HG03460 (cell line): Measurements from ENCODE around the gene SPATA33.
A peak's percentile ranks its signal among the peaks of the same experiment; 100 is the strongest.

Source experiments
- ATAC-seq: cut with Tn5 transposase; IDR thresholded peaks from one replicate; pipeline ENCODE4 v1.9.1; 2021; ENCODE audit not compliant: unreplicated experiment

The SPATA33 gene

GRCh38 chr16:89706518-89707260, 49.1 kb downstream of the SPATA33 start:
- no peak for ATAC-seq

- no peak for ATAC-seq
Observed at GRCh38 chr16:89707695-89708094, 50.1 kb downstream of the SPATA33 start.

DNA sequence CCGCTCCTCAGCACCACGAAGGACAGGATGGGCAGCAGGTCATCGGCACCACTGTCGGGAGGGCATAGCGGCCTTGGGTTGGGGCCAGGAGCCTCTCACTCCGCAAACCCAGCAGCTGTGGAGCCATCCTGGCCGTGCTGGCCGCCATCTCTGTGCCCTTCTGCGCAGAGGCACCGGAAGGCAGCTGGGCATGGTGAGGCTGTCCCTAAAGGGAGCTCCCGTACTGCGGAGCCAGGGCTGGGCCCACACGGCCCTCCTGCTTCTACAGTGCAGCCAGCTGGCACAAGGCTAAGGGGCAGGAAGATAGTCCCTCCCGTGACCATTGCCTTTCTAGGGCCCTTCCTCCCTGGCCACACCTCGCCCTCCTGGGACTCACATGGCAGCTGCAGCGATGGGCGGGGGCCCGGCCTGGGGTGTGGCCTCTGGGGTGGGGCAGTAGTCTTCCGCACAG, 50.9 kb downstream of the SPATA33 start:
- ATAC-seq = no peak

- no peak for ATAC-seq
Observed at GRCh38 chr16:89709166-89709565, 51.5 kb downstream of the SPATA33 start.

DNA sequence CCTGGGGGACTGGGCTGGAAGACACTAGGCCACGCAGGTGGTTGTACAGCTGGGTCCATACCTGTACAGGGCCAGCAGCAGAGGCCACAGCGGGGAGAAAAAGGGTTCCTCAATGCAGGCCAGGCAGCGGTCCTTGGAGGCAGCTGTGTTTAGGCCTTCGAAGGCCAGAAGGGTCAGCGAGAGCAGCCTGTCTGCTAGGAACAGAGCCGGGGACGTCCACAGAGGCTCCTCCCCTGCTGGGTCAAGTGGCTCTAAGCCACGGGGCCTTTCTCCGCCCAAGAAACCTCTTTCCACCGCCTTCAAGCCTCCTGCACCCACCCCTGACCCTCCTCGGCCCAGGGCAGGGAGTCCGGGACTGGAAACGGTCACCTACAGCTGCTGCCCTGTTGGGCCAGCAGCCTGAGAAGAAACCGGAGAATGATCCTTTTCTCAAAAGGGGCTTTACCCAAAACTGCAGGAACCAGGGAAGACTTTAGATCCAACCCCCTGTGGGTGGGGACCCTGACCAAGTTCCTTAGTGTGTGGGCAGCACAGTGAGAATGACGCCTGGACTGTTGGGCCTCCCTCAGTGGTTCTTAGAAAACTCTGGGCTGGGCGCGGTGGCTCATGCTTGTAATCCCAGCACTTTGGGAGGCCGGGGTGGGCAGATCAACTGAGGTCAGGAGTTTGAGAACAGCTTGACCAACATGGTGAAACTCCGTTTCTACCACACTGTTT, 52.2 kb downstream of the SPATA33 start:
- no peak for ATAC-seq

- no peak for ATAC-seq
Observed at GRCh38 chr16:89710709-89711564, 53.3 kb downstream of the SPATA33 start.

DNA sequence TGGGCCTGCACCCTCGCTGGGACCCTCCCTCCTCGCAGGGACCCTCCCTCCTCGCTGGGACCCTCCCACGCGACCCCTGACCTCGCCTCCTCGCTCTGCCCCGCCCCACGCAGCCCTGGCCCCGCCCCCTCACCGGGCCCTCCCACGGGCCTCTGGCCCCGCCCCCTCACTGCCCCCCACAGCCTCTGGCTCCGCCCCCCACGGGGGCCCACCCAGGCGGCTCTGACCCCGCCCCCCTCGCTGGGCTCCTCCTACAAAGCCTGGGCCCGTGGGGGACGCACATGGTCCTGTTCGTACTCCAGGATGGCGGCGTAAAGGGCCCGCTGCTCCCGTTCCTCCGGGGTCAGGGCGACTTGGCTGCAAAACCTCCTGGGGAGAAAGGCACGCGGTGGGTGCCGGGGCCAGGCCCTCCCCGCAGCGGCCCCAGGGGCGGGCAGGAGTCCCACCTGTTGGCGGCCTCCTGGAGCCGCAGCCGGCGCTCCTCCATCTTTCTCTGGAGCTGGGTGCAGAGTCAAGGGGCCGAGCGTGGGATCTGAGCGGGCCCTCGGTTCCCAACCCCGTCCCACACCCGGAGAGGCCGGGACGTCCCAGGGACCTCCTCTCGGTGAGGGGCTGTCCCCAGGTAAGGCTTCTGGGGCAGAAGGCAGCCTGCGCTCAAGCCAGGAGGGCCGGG, 54.1 kb downstream of the SPATA33 start:
- peak; percentile 58 for ATAC-seq

DNA sequence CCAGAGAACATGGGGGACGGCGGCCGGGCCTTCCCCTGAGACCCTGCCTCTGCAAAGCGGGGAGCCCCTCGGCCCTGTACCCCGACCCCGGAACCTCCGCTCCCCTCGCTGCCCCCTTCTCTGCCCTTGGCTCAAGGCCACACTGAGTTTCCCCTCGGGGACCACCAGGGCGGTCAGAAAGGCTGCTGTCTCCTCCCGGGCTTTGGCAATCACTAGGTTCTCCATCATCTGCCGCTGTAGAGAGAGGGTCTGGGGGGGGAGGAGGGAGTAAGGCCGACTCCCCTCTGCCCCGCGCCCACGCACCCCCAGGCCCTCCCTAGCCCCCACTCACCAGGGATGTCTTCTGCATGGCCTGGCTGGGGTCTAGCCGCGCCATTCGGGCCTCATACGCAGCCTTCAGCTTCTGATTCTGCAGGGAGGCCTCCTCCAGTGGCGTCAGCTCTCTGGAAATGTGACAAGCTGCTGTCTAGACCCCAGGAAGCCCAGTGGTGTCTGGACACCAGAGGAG, 54.7 kb downstream of the SPATA33 start:
- peak; percentile 22 for ATAC-seq

DNA sequence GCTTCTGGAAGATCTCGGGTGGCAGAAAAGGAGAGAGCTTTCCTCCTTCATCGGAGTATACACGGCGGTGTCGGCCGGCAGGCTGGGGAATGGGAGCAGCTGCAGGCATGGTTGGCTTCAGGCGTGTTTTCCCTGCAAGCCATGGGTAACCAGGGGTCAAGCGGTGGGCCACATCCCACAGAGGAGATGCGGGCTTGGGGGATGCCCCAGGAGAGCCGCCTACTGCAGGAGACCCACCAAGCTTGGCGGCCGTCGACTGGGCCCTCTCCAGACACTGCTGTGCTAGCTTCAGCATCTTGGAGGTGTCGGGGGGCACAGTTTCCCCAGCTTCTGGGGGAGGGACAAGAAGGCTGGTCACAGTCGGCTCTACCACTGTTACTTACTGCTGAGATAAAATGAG, 58.9 kb downstream of the SPATA33 start:
- ATAC-seq = no peak

DNA sequence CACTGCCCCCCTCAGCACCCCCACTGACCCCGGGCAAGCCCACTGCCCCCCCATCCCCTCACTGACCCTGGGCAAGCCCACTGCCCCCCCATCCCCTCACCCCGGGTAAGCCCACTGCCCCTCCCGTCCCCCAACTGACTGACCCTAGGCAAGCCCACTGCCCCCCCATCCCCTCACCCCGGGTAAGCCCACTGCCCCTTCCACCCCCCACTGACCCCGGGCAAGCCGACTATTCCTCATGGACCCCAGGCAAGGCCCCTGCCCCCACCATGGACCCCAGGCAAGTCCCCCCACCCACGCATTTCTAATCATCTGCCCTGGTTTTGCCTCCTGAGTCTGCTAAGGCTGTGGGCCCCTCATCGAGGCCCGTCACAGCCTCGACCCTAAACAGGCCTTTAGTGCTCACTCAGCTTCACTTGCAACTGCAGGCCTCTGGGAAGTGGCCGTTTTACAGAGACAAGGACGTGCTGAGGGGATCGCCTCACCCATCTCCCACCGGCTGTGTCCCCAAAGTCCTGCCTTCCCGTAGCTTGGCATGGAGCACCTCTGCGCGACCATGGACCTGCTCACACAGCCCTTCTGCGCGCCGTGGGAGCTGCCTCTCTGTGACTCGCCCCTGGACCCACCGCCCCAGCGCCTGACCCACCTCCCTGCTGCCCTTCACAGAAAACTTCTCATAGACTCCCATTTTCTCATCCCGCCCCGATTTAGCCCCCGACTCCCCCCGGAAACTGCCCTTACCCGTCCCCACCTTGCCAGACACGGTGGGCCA, 59.5 kb downstream of the SPATA33 start:
- no peak for ATAC-seq

- no peak for ATAC-seq
Observed at GRCh38 chr16:89717688-89718505, 60.3 kb downstream of the SPATA33 start.
